Uterus (tissue), 2 donors: Measurements from ENCODE around the gene ZNF888.

Experiments used
- CTCF ChIP-seq, 4 experiments: fragments of 200-600 bp in 2 of 4; fragments of 450-650 bp in 2 of 4; sonication (generic) in 2 of 4; IDR thresholded peaks; one replicate each; pipeline ENCODE4 v1.5.1; 2016 to 2019; ENCODE audit warnings: antibody characterized with exemption in 4 of 4, mild to moderate bottlenecking in 2 of 4, moderate library complexity in 1 of 4
- POLR2A ChIP-seq, 2 donors: fragments of 450-650 bp; IDR thresholded peaks; one replicate each; pipeline ENCODE4 v1.6.1; 2016; ENCODE audit warnings: antibody characterized with exemption in 2 of 2, mild to moderate bottlenecking in 1 of 2, moderate library complexity in 1 of 2

DNA sequence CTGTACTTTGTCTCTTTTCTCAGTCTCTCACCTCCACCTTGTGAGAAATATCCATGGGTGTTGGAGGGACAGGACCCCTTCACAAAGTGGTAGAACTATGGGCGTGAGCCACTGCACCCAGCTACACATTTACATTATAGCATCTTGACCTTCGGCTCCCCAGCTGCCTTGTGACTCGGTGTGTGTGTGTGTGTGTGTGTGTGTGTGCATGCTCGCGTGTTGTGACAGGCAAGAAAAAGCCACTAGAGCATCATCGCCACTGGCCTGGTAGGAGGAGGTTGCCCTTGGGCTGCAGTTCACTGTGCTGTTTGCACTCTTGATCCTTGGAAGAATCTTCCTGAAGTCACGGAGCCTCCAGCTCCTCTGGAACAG is 13.7 kb upstream of the ZNF888 start:
- no peak for TF ChIP-seq CTCF (IDR thresholded peaks at IDR 0.05)
- TF ChIP-seq POLR2A (IDR thresholded peaks at IDR 0.05) = no peak
